Measurements from ENCODE around the gene MED9.

DNA sequence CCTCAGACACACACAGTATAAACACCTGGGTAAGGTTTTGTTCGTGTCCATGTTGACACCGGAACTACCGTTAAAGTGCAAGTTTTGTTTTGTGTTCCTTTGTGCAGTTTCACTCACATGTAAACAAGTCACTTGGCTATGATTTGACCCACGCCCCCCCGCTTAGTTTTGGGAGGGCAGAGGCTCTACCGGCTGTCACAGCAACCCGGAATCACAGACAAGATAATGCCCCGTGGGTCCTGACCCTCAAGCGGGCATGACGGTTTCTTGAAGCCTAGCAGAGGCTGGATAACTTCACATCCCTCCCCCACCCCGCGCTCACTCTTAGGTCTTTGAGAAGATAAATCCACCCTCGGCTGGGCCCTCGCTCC is 17.7 kb downstream of the MED9 start:
- TF ChIP-seq, protein P1, sequence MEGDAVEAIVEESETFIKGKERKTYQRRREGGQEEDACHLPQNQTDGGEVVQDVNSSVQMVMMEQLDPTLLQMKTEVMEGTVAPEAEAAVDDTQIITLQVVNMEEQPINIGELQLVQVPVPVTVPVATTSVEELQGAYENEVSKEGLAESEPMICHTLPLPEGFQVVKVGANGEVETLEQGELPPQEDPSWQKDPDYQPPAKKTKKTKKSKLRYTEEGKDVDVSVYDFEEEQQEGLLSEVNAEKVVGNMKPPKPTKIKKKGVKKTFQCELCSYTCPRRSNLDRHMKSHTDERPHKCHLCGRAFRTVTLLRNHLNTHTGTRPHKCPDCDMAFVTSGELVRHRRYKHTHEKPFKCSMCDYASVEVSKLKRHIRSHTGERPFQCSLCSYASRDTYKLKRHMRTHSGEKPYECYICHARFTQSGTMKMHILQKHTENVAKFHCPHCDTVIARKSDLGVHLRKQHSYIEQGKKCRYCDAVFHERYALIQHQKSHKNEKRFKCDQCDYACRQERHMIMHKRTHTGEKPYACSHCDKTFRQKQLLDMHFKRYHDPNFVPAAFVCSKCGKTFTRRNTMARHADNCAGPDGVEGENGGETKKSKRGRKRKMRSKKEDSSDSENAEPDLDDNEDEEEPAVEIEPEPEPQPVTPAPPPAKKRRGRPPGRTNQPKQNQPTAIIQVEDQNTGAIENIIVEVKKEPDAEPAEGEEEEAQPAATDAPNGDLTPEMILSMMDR (IDR thresholded peaks at IDR 0.05): no peak
- no peak for TF ChIP-seq ZFX (IDR thresholded peaks at IDR 0.05; ENCODE audit: borderline replicate concordance)
